Spleen (tissue), 7 donors: Measurements from ENCODE around the gene LCE5A.

Experiments
- CTCF ChIP-seq, 11 experiments: fragments of 200-600 bp in 7 of 11; fragments of 450-650 bp in 4 of 11; sonication (generic) in 4 of 11; IDR thresholded peaks in 8 of 11; conservative IDR thresholded peaks in 3 of 11; 1 replicate in 7 of 11; 2 replicates in 4 of 11; pipeline versions ENCODE4 v1.4.0 to v1.8.0; 2016 to 2021; ENCODE audit warnings: antibody characterized with exemption in 11 of 11, inconsistent platforms in 4 of 11, mild to moderate bottlenecking in 1 of 11
- POLR2A ChIP-seq, 3 donors: fragments of 450-650 bp; IDR thresholded peaks; one replicate each; pipeline ENCODE4 v1.5.1; 2017; ENCODE audit warnings: antibody characterized with exemption in 3 of 3, mild to moderate bottlenecking in 1 of 3
- POLR2AphosphoS5 ChIP-seq, 3 donors: sonication (generic); formaldehyde crosslinking; IDR thresholded peaks; one replicate each; pipeline ENCODE4 v1.5.1; 2017; ENCODE audit warnings: antibody characterized with exemption in 3 of 3
- donor health status: DM: no; HTN: no; CAD: no; lungs with moderate emphysema.
- donor health status: DM: no; HTN: no; CAD: no.
- donor health status: DM: no; HTN: no; CAD: no.

- TF ChIP-seq POLR2AphosphoS5 (IDR thresholded peaks at IDR 0.05): no peak
- no peak for TF ChIP-seq POLR2A (IDR thresholded peaks at IDR 0.05)
- peak in 10 of 11 experiments; percentile 16 to 68 (median 52) for TF ChIP-seq CTCF (IDR thresholded peaks at IDR 0.05 in 8 of 11, conservative IDR thresholded peaks at IDR 0.05 in 3 of 11)
Observed at GRCh38 chr1:152461544-152461943, 49.1 kb upstream of the LCE5A start.
